NCI-H2107 treated with DMSO at 0.1 percent for 48 hours (cell line): Measurements from ENCODE around the gene ARHGAP12.
"Not testable (repeated sequence)": the region's sequence is repeated elsewhere in the genome, so short reads cannot be mapped to it uniquely, and the experiment has no call there.

ENCODE experiments used
- DNase-seq: peaks from one replicate; lab custom pipeline; 2025; ENCODE audit not compliant: unreplicated experiment; lab: John Stamatoyannopoulos, UW

ARHGAP12 gene

GRCh38 chr10:31928549-31929260 is at the start of gene ARHGAP12:
ARHGAP12 (minus strand) TSS chr10:31928831; CDS start chr10:31908855, 19,976 bp downstream.
- DNase-seq, result no peak

GRCh38 chr10:31978156-31978483 is 49.5 kb upstream of the ARHGAP12 start:
- DNase-seq, result no peak

GRCh38 chr10:31977440-31978155 is 49.0 kb upstream of the ARHGAP12 start:
- no peak for DNase-seq

- no peak for DNase-seq
Observed at GRCh38 chr10:31975157-31975765, 46.6 kb upstream of the ARHGAP12 start.

GRCh38 chr10:31974434-31975124 is 45.9 kb upstream of the ARHGAP12 start:
- no peak for DNase-seq

DNA sequence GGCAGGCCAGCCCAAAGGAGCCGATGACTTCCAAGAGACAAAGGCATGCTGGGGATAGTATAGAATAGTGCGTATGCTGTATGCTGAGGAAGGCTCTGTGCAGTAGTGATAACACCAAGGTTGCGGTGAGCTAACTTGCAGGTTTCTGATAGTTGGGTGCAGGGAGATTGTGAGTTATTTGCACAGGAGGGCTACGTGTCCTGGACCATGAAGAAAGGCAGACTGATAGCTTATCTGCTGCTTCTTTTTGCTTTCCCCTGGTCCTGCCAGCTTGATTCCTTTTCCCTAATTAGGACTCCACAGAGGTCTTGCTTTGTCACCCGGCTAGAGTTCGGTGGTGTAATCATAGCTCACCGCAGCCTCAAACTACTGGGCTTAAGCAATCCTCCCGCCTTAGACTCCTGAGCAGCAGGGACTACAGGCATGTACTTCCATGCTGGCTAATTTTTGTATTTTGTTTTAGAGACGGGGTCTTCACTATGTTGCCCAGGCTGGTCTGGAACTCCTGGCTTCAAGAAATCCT is 43.9 kb upstream of the ARHGAP12 start:
- no peak for DNase-seq

- not testable (repeated sequence) for DNase-seq
Observed at GRCh38 chr10:31969847-31970246, 41.2 kb upstream of the ARHGAP12 start.

DNA sequence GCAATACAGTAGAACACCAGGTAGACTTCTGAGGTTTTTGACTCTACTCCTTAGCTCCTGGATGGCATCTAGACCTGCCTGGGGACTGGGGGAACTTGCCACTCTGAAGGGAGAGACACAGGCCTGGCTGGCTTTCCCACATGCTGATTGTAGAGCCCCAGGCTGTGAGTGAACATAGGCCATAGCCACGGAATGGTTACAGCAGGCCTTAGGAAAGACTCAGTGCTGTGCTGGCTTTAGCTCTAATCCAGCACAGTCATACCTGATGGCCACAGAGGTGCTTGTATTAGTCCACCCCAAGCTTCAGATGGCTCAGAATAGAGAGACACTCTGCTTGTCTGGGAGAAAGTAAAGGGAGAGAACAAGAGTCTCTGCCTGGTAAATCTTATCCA is 35.0 kb upstream of the ARHGAP12 start:
- DNase-seq, result no peak

DNA sequence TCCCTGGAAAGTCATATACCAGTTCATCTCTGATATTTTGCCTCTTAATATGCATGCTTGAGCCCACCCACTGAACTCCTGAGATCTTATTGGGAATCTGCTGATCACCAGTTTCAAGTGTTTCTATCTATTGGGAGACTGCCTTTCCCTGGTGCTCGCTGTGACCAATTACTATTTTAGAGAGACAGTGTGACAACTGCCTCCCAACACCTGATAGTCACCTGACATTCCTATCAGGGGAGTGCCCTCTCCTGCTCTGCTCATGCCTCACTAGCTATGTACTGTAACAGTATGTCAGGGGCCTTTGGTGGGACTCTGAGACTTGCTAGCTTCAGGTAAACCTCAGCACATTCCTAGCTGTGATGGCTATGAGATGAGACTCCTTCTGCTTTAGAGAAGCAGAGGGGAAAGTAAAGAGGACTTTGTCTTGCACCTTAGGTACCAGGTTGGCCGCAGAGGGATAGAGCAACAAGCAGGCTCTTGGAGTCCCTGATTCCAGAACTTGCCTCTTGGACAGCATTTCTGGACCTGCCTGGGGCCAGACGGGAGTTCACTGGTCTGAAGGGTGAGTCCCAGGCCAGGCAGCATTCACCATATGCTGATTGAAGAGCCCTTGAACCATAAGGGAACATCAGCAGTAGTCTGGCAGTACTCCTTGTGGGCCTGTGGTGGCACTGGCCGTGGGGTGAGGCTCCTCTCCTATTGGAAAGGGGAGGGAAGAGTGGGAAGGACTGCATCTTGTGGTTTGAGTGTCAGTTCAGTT is 34.4 kb upstream of the ARHGAP12 start:
- no peak for DNase-seq

DNA sequence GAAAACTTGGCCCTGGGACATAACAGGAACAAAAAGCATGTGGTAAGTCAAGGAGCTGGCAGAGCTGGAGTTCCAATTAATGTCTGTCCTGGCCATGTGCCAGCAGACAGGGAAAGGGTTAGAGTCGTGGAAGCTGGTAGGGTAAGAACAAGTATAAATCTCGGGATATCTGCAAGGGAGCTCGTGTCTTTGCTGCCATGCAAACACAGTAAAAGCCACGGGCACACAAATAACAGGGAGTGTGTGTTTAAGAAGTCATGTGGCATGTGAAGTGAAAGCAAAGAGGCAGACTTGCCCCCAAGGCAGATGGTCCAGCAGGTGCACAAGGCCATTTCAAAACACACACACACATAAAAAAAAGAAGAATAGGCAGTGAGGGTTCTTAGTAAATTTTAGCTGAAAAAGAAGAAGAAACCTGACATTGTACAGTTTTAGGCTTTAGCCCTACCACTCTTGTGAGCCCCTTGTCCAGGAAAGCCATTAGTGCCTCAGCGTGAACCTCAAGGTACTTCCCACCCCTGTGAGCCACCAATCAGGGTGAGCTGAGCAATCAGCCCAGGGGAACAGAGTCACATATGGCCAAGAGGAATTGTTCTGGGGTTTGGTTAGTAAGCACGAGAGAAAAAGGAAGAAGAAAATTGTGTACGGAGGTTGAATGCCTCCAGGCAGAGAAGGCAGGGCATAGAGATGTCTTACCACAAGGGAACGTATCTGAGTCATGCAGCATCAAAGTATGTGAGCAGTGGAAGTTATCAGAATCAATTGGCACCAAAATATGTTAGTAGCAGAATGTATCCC is 32.8 kb upstream of the ARHGAP12 start:
- peak; percentile 63 for DNase-seq

DNA sequence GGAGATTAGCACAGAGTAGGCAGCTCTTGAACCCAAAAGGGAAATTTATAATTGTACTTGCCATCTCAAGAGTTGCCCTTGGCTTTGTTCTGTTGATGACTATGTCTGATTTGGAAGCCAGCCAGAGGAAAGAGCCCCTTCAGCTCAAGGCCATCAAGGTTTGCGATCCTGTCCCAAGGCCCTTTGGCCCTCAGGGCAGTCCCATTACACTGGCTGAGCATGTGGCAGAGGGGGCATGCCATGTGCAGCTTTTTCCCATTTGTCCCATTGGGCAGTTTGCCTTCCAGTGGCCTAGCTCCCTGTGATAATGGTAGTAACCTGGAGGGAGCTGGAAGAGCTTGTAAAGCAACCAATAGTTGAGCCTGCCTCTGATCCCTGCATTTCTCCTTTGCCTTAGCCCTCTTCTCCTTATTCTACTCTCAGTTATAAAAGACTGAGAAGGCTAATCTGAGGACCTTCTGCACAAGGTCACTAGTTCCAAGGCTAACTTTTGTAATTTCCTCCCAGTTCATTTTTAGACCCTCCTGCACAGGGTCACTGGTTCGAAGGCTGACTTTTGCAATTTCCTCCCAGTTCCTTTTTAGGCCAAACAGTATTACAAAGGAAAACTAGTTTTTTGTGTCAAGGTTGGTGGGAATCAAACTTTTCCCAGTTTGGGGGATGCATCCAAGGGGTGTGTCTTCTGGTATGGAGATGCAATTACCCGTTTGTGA is 31.0 kb upstream of the ARHGAP12 start:
- no peak for DNase-seq

DNA sequence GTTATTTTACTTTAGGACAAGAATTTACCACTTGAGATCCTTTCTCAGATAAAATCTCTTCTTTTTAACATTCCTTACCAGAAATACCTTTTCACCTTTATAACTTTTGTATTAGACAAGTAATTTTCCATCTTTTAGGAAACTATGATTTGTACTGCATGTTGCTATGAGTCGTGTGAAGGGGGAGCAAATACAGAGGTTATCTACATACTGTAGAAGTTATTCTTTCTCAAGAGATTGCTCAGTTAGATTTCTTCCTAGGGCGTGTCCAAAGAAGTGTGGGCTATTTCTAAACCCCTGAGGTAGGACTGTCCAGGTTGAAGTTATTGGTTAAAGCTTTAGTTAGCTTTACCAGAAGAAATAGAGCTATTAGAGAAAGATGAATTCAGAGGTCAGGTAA is 30.2 kb upstream of the ARHGAP12 start:
- no peak for DNase-seq

DNA sequence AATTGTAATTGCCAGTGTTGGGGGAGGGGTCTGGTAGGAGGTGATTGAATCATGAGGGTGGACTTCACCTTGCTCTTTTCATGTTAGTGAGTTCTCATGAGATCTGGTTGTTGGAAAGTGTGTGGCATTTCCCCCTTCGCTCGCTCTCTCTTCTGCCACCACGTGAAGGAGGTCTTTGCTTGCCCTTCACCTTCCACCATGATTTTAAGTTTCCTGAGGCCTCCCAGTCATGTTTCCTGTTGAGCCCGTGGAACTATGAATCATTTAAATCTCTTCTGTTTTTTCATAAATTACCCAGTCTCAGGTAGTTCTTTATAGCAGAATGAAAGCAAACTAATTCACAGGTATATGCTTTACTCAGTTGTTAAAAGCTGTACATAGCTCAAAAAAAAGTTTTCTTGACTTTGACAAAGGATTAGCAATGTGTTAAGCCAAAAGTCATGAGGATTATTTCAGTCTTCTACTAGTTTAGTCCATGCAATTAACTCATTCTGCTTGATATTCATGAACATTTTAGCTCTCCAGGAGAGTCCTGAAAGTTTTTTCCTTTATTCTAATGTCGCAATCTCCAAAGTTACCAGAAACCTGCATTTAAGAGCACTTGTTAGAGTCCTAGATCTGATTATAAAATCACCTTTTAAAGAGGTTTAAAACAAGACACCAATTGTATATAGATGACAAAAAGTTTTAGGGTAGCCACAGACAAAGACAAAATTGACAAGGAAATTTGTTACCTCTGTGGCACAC is 27.7 kb upstream of the ARHGAP12 start:
- DNase-seq, result no peak

- DNase-seq, result no peak
Observed at GRCh38 chr10:31954410-31955191, 26.0 kb upstream of the ARHGAP12 start.

- no peak for DNase-seq
Observed at GRCh38 chr10:31953480-31953879, 24.8 kb upstream of the ARHGAP12 start.

- DNase-seq, result no peak
Observed at GRCh38 chr10:31953080-31953479, 24.4 kb upstream of the ARHGAP12 start.

- no peak for DNase-seq
Observed at GRCh38 chr10:31952066-31952465, 23.4 kb upstream of the ARHGAP12 start.

DNA sequence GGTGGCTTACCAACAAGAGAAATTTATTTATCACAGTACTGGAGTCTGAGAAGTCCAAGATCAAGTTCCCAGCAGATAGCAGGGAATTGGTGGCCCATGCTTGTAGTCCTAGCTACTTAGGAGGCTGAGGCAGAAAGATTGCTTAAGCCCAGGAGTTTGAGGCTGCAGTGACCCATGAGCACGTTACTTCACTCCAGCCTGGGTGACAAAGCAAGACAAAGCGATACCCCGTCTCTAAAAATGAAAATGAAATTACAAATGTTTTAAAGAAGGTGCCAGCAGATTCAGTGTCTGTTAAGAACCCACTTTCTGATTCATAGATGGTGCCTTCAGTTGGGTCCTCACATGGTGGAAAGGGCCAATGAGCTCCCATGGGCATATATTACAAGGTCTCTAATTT is 20.6 kb upstream of the ARHGAP12 start:
- no peak for DNase-seq
